ENCODE results near the gene SMARCC1.
"Not testable (repeated sequence)": the region's sequence is repeated elsewhere in the genome, so short reads cannot be mapped to it uniquely, and the experiment has no call there.

The SMARCC1 gene

DNA sequence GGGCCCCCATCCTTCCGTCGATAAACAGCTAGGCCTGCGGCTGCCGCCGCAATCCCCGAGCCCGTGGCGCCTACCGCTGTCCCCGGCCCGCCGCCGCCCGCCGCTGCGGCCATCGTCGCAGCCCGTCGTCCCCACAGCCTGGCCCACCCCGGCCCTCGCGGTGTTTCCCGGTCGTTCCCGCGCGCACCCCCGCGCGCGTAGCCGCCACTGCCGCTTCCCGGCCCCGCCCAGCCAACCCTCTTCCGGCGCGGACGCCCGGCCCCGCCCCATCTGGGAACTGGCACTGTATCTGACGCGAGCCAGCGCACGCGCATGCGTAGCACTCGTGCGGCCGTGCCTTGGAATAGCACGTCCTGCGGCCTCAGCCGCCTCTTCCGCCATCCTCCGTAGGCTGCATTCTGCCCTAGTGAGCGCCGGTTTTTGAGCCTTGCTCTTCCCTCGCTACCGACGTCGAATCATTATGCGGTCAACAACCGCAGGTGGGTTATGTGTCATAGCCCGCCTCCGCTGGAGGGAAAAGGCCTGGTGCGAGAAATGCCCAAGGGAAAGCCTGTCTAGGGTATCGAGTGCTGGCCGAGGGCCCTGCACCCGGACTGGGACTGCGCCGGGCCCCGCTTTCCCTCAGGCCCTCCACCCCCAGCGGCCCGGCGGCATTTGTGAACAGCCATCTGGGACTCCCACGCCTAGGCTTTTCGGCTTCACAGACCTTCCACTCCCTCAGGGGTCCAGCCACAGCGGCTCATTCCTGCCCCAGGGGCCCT lies at the start of gene SMARCC1:
Gene SMARCC1, minus strand, starts transcription at position 209 of the 761 bp plus-strand sequence. Its CDS starts 96 bp downstream, at position 113.
- peak; percentile 97 for DNase-seq (ENCODE audit: low read depth)

DNA sequence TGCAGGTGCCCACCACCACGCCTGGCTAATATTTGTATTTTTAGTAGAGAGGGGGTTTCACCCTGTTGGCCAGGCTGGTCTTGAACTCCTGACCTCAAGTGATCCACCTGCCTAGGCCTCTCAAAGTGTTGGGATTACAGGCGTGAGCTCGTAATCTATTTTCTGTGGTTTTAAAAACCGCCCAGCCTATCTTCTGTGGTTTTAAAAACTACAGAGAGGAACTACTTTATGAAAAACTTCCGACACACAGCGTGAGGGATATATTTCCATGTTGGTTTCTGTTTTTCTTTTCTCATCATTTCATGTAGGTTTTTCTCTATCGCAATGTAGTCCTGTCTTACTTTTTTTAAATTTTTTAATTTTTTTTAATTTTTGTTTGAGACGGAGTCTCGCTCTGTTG lies 47.8 kb upstream of the SMARCC1 start:
- not testable (repeated sequence) for DNase-seq (ENCODE audit: low read depth)

DNA sequence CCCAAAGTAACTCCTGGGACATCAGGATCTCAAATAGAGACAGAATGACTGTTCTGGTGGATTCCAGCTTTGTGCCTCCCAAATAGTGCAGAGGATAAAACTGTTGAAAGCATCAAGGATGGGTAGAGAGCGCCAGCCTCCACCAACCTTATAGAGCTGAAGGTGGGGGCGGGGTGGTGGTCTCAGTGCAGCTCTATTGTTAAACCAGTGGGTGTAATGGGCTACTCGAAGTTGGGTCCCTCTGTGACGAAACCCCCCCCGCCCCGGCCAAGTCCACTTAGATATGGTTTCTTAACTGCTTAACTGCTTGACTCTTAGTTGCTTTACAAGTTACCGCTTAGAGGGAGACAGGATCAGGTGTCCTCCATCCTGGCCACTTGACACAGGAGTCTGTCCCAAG lies 43.9 kb upstream of the SMARCC1 start:
- DNase-seq (ENCODE audit: low read depth), result no peak

DNA sequence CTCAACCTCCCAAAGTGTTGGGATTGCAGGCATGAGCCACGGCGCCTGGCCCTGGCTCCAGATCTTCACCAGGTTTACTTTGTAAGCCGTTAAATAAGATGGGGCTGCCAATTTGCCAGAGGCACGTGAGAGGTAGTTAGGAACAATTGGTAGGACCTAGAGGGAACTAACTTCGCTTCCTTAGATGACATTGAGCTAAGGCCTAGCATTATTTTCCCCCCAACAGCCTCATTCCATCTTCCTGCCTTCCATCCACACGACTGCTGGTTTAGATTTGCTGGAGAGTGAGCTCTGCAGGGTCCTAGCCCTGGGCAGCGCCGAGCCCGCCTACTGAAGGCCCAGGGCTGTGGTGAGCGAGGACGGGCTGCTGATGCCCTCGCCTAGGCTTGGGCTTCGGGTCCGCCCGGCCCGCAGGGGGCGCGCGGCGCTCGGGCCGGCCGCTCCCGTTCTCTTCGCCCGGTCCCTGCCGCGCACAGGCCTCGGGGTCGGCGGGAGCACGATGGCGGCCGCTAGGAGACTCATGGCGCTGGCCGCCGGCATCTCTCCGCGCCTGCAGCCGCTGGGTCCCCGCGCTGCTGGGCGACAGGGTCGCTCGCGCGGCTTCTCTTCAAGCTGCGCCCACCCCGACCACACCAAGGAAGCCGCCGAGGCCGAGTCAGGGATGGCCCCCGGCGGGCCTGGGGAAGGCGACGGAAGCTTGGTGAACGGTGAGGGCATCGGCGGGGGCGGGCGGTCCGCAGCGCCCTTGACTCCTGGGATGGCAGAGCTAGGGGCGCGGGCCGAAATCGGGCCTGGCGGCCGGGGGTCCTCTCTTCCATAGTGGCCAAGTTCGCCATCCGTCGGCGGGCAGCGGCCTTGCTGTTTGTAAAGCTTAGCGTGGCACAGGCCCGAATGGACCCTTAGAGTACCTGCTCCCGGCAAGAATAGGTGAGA lies 43.1 kb upstream of the SMARCC1 start:
- peak; percentile 85 for DNase-seq (ENCODE audit: low read depth)

DNA sequence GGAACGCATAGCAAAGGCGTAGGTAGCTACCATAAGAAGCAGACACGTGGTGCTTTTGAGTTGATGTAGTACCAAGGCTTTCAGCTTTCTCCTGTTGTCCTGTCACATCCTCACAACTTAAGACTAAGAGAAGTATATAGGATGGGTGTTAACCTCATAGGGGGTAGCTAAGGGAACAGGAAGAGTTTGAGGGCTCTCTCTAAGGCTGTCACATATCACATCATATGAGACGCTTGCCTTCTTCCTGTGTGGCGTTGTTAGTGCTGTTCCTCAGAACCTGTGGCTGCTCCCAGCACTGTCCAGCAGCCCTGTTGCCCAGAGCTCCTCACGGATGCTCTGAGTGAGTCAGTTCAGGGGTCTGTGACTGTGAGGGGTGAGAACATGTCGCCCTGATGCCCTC lies 35.9 kb upstream of the SMARCC1 start:
- DNase-seq (ENCODE audit: low read depth), result no peak

DNA sequence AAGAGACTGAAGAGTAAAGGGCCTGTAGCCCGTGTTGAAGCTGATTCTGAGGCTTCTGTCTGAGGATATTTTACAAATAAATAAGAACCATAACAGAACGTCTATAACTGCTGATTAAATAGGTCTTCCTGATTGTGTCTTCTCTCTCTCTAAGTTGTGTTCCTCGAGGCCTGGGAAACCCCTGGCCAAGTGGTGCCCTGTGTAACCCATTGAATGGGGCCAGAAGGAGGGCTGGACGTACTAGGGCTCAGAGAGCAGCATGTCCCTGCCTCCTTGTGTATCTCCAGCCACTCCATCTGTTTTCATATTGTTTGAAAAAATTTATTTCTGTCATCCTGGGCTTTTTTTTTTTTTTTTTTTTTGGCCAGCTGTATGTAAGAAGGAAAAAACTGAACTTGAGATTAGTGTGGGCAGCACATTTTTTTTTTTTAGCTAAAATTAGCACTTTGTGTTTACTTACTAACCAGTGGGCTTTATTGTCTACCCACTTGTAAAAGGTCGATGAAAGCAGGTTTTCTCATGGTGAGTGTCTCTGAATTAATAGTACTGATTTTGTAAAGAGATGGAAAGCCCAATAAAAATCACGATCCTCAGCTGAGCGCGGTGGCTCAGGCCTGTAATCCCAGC lies 32.0 kb upstream of the SMARCC1 start:
- no peak for DNase-seq (ENCODE audit: low read depth)

DNA sequence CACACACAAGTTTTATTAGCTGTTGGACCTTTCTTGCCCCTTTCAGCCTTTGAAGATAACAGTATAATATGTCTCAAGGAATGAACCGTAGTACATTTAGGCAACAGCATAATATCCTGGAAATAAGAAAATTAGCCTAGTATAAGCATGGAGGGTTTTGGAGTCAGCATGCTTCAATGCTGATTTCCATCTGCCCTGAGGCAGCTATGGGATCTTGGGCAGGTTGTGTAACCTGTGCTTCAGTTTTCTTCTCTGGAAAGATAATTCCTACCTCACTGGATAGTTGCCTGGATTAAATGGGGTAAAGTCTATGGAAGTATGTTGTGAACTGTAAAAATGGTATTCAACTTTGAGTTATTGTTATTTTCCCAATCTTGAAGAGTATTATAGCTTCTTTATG lies 22.9 kb upstream of the SMARCC1 start:
- DNase-seq (ENCODE audit: low read depth), result no peak

DNA sequence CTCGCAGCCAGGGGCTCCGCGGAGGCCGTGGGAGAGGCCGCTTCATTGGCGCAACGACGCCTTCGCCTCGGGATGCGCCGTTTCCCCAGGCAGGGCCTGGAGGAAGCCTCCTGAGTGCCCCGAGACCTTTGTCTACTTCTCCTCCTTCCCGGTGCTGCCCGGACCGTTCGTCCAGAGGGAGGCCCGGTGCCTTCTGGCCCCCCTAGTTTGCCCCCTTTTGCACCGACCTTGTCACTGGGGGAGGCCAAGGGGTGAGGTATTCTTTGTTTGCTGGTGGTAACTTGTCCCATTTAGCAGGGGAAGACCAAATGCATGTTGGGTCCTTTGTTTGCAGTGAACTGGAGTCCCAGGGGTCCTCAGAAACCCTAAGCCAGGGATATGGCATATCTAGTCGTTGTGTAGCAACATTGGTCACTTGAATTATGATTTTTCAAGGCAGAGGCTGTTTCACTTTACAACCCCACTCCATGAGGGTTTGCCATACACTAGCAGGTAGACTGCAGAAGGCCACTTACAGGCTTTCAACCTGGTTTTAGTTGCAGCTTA lies 21.9 kb upstream of the SMARCC1 start:
- DNase-seq (ENCODE audit: low read depth), result no peak

DNA sequence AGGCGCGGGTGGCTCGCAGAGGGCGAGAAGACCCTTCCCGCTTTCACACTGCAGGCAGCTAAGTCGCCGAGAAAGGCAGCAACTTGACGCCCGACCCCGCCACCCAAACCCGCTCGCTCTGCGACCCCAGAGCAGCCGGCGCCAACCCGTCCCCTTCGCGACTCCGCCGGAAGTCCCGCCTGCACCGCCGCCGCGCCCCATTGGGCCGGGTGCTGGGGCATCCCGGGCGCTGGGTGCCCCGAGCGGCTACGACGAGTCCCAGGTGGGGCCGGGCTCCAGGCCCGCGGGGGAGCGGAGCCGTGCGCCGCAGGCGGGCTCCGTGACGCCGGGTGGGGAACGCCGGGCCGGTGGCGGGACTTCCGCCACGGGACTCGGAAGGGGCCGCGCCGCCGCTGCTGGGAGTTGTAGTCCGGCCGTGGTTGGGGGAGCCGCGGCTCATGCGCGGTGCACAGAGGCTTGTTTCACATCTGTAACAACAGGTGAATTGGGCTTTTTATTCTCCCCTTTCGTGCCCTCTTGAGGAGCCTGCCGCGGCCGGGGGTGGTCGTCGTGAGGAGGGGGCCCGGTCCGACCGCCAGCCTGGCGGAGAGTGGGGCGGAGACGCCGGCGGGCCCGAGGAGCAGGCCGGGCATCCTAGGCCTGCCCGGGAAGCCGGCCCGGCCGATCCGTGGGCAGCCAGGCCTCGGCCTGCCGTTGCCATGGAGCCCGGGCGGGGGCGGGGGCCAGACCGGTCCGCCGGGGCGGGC lies 21.2 kb upstream of the SMARCC1 start, which contains the start of gene DHX30:
Gene DHX30, plus strand, starts transcription at position 405 of the 746 bp plus-strand sequence. CDS start 7,546 bp downstream, outside the sequence.
- DNase-seq (ENCODE audit: low read depth), result peak; percentile 85

DNA sequence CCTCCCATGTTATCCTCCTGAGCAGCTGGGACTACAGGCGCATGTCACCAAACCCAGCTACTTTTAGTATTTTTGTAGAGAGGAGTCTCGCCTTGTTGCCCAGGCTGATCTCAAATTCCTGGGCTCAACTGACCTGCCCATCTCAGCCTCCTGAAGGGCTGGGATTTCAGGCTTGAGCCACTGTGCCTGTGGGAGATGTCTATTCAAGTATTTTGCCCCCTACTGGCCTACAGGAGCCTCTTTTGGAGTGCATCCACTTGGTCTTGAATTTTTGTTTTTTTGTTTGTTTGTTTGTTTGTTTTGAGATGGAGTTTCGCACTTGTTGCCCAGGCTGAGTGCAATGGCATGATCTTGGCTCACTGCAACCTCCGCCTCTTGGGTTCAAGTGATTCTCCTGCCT lies 18.0 kb upstream of the SMARCC1 start:
- peak; percentile 42 for DNase-seq (ENCODE audit: low read depth)

DNA sequence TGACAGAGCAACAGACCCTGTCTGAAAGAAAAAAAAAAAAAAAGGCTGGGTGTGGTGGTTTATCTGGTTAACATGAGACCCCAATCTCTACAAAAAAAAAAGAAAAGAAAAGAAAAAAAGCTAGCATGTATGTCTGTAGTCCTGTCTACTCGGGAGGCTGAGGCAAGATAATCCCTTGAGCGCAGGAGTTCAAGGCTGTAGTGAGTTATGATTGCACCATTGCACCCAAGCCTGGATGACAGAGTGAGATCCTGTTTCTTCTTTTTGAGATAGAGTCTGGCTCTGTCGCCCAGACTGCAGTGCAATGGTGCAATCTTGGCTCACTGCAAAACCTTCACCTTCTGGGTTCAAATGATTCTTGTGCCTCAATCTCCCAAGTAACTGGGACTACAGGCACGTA lies 12.9 kb upstream of the SMARCC1 start:
- DNase-seq (ENCODE audit: low read depth), result no peak

DNA sequence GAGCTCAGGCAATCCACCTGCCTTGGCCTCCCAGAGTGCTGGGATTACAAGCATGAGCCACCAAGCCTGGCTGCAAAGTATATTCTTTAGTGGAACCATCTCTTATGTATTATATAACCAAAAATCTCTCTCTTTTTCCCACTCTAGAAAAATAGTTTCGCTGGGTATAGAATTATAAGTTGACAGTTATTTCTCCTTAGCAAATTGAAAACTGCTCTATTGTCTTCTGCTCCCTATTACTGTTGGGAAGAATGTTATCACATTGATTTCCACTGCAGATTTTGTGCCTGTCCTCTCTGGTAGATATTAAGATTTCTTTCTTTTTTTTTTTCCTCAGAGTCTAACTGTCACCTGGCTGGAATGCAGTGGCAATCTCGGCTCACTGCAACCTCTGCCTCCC lies 11.0 kb upstream of the SMARCC1 start:
- DNase-seq (ENCODE audit: low read depth), result no peak

DNA sequence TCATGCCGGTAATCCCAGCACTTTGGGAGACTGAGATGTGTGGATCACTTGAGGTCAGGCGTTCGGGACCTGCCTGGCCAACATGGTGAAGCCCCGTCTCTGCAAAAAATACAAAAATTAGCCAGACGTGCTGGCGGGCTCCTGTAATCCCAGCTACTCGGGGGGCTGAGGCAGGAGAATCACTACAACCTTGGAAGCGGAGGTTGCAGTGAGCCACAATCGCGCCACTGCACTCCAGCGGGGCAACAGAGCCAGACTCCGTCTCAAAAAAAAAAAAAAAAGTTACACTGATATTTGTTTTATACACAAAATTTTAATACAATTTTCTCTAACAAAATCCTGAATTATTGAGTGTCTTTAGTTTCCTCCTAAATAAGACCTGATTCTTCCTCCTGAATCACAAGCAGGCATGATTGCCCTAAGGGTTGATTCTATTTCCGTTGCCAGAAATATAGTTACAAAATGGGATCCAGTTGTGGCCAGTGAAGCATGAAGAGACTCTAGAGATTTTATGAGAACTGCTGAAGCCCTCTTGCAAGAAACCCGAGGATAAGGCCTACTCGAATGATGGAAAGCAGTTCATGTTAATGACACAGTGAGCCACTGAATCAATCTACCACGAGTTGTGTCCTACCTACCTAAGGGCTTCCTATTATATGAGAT lies 9.6 kb upstream of the SMARCC1 start:
- DNase-seq (ENCODE audit: low read depth), result no peak

DNA sequence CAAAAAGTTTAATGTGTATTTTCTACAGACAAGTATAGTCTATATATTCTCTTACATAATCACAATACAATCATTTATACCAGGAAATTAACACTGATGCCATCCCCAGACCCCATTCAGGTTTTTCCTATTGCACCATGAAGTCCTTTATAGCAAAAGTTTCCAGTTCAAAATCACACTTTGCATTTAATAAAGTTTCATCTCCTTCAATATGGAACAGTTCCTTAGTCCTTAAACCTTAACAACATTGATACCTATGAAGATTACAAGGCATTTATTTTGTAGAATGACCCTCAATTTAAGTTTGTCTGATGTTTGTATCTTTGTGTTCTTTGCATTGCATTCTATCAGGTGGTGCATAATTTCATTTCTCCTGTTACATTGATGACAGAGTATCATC lies 2.0 kb upstream of the SMARCC1 start:
- DNase-seq (ENCODE audit: low read depth), result no peak

DNA sequence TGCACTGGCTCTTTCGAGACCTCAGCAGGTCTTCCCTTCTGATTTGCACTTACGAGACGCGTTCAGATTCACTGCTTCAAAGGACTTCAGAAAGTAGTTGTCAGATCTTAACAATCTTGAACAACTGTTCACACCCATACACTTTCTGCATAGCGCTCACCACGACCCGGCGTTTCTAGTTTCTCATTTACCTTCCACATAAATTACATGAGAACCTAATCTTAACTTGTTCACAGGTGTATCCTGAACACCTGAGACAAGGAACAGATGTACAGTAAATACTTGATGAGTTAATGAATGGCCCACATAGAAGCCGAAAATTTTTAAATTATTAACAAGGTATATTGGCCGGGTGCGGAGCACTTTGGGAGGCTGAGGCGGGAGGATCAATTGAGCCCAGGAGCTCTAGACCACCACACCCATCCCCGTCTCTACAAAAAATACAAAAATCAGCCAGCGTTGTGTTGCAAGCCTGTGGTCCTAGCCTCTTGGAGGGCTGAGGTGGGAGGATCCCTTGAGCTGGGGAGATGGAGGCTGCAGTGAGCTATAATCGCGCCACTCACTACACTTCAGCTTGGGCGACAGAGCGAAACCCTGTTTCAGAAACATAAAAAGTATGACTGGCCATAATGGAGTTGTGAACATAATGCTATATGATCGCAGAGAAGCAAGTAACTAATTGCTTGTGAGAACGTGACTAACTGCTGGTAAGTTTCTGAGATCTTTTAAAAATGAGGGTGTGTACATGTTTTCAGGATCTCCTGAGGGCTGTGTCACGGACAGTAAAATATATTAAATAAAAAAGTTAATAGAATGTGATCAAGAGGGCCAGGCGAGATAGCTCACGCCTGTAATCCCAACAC lies 984 bp upstream of the SMARCC1 start:
- DNase-seq (ENCODE audit: low read depth), result no peak

DNA sequence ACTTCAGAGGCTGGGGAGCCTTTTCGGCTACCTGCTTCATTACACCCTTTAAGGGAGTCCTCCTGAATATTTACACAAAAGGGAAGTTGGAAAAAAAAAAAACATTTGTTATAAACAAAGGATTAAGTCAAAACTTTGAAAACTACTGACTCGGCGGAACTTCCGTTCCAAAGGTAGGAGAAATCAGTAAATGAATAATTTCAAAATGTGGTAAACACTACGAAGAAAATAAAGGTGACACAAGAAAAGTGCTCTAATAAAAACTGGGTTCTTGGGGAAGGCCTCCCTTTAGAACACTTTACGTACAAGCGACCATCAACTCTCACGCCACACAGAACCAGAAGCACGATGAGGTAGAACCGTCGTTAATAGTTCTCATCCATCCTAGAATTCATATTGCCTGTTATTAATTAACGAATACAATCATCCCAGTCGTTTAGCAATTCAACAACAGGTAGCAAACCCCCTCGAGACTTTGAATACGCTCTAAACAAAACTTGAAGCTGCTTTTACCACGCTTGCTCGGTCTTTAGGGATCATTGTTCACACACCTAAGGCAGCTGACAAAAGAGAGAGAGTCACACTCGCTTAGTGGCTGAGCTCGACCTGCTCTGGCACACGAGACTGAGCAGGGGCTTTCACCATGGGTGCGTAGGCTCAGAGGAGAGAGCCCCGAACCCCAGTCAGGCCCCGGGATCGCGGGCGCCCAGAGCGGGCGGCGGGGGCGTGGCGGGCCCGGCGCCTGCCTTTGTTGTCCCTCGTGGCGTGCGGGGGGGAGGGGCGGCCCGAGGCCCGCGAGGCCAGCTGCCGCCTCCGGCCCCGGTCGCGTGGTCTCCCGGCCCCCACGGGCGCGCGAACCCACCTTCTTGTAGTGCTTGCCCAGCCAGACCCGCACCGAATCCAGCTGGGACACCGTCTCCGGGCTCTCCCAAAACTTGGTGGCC lies 680 bp downstream of the SMARCC1 start:
- DNase-seq (ENCODE audit: low read depth), result peak; percentile 62

DNA sequence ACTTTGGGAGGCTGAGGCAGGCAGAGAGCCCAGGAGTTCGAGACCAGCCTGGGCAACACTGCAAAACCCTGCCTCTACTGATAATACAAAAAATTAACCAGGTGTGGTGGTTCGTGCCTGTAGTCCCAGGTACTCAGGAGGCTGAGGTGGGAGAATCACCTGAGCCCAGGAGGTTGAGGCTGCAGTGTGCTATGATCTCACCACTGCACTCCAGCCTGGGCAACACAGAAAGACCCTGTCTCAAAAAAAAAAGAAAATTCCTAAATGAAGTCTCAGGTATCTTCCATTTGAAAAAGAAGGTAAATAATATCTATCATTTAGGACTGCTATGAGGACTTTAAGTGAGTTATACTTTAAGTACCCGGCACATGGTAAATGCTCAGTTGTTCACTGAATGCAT lies 2.9 kb downstream of the SMARCC1 start:
- no peak for DNase-seq (ENCODE audit: low read depth)

DNA sequence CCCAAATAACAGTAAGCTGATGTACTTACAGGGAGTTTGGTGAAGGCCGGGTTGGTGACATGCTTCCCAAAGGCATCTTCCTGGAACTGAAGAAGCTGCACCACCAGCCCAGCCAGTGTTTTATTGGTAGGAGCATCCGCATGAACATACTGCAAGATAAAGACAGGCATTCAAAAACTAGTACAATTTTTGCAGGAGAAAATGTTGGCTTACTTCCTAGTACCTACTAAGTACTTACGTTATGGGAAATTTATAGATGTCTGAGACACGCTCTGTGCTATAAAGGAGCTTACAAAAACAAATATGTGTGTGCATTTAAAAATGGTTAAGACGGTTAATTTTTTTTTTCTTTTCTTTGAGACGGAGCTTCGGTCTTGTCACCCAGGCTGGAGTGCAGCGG lies 8.9 kb downstream of the SMARCC1 start:
- DNase-seq (ENCODE audit: low read depth), result no peak

DNA sequence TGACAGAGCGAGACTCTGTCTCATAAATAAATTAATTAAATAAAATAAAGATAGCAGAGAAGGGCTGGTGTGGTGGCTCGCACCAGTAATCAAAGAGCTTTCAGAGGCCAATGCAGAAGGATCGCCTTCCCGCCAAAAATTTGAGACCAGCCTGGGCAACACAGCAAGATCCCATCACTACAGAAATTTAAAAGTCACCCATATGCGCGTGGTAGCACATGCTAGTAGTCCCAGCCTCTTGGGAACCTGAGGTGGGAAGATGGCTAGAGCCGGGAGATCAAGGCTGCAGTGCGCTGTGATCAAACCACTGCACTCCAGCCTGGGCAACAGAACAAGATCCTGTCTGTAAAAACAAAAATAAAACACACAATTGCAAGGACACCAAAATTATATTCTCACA lies 9.6 kb downstream of the SMARCC1 start:
- DNase-seq (ENCODE audit: low read depth), result no peak
